HepG2 (cell line): ENCODE data around the gene ESYT2. TPM values are rescaled to one million over a fixed set of nuclear protein-coding genes. Genes with fewer than 3 reads are reported as not detected.

ENCODE experiments used
- ATAC-seq: fragments of 200-7000 bp; cut with Tn5 transposase; 3 replicates; pipeline ENCODE4 v1.9.1; 2020; ENCODE audit warnings: mild to moderate bottlenecking, moderate library complexity
- BruUV-seq: library from RNA; stranded (reverse); fragments of 400-500 nt; replicated peaks from 2 replicates; lab custom pipeline; 2021; lab: Mats Ljungman, UMichigan
- CTCF ChIA-PET: fragments of 300-600 bp; formaldehyde crosslinking; extraction: SDS; loops from one replicate; lab custom pipeline; 2021; ENCODE audit warnings: low total read pairs, inconsistent platforms, low intra/inter-chr PET ratio; lab: Yijun Ruan, JAX
- POLR2A ChIA-PET: fragments of 350-600 bp; sonication (Branson Sonifier 250); formaldehyde crosslinking; loops from one replicate; lab custom pipeline; 2020; ENCODE audit warnings: antibody characterized with exemption, inconsistent platforms; lab: Yijun Ruan, JAX
- DNase-seq: peaks from one replicate; pipeline ENCODE4 v3.0.0-alpha.2; 2015; ENCODE audit warnings: low spot score
- FAIRE-seq: peaks from 3 replicates; lab custom pipeline; 2011; peaks lifted over from hg19 to GRCh38; lab: Jason Lieb, UNC
- H2AFZ ChIP-seq: one replicate; pipeline ENCODE4 v1.6.1; 2011; ENCODE audit warnings: low read length, inconsistent platforms
- H3K27ac ChIP-seq: fragments of 300-600 bp; 3 replicates; pipeline ENCODE4 v1.8.0; 2011; ENCODE audit warnings: mixed run types, mild to moderate bottlenecking, mixed read lengths, low read length, inconsistent platforms; ENCODE audit not compliant: insufficient read depth; ENCODE audit errors: extremely low read length
- H3K27me3 ChIP-seq, 2 experiments: fragments of 200-600 bp in 1 of 2; 2 replicates in 1 of 2; 3 replicates in 1 of 2; pipeline versions ENCODE4 v1.6.0 to v1.8.0; 2011; ENCODE audit warnings: low read length in 2 of 2, mild to moderate bottlenecking in 2 of 2, moderate library complexity in 2 of 2, inconsistent platforms in 1 of 2; ENCODE audit not compliant: insufficient read depth in 2 of 2, control insufficient read depth in 1 of 2
- H3K36me3 ChIP-seq, 2 experiments: fragments of 200-600 bp in 1 of 2; replicated peaks in 1 of 2; 2 replicates in 1 of 2; 3 replicates in 1 of 2; pipeline versions ENCODE4 v1.5.1 to v1.8.0; 2011; ENCODE audit warnings: low read length in 2 of 2, inconsistent platforms in 1 of 2; ENCODE audit not compliant: insufficient read depth in 2 of 2, control insufficient read depth in 1 of 2
- H3K4me1 ChIP-seq: 2 replicates; pipeline ENCODE4 v1.5.1; 2012; ENCODE audit warnings: low read length, inconsistent platforms; ENCODE audit not compliant: insufficient read depth
- H3K4me2 ChIP-seq: 2 replicates; pipeline ENCODE4 v1.6.0; 2011; ENCODE audit warnings: low read depth, low read length, inconsistent platforms
- H3K4me3 ChIP-seq, 3 experiments: fragments of 200-600 bp in 1 of 3; sonication (generic), shearing (Covaris generic) in 1 of 3; replicated peaks in 1 of 3; 2 replicates each; pipeline ENCODE4 v1.5.1; 2011 to 2016; ENCODE audit warnings: low read length in 3 of 3, inconsistent platforms in 2 of 3, low read depth in 2 of 3, mild to moderate bottlenecking in 2 of 3, control low read depth in 1 of 3, mixed read lengths in 1 of 3; ENCODE audit not compliant: insufficient read depth in 1 of 3
- H3K79me2 ChIP-seq: one replicate; pipeline ENCODE4 v1.6.1; 2011; ENCODE audit warnings: low read length, inconsistent platforms; ENCODE audit not compliant: insufficient read depth
- H3K9ac ChIP-seq: 2 replicates; pipeline ENCODE4 v1.6.0; 2011; ENCODE audit warnings: mild to moderate bottlenecking, low read depth, low read length, inconsistent platforms; ENCODE audit not compliant: insufficient read depth
- H3K9me3 ChIP-seq: 2 replicates; pipeline ENCODE4 v1.5.1; 2012; ENCODE audit warnings: mild to moderate bottlenecking, low read length
- H4K20me1 ChIP-seq: 2 replicates; pipeline ENCODE4 v1.6.0; 2011; ENCODE audit warnings: inconsistent platforms, mild to moderate bottlenecking, low read length, moderate library complexity; ENCODE audit not compliant: insufficient read depth
- BORCS8-MEF2B ChIP-seq: sonication (generic); formaldehyde crosslinking; IDR thresholded peaks from 2 replicates; pipeline ENCODE4 v1.8.0; 2022; ENCODE audit warnings: mild to moderate bottlenecking, missing genetic modification reagents
- DNMT3B ChIP-seq: conservative IDR thresholded peaks from 2 replicates; pipeline ENCODE4 v1.6.1; 2016; ENCODE audit warnings: missing biosample characterization, control low read depth
- DR1 ChIP-seq: sonication (generic); formaldehyde crosslinking; IDR thresholded peaks from 2 replicates; pipeline ENCODE4 v1.8.0; 2021; ENCODE audit warnings: mild to moderate bottlenecking, missing genetic modification reagents, inconsistent platforms
- ISL2 ChIP-seq: sonication (generic); formaldehyde crosslinking; IDR thresholded peaks from 2 replicates; pipeline ENCODE4 v1.5.0; 2020; ENCODE audit warnings: missing genetic modification reagents
- NFIC ChIP-seq: IDR thresholded peaks from 2 replicates; pipeline ENCODE4 v1.6.1; 2012; ENCODE audit warnings: mild to moderate bottlenecking, low read length, inconsistent platforms
- NR2C2 ChIP-seq: sonication (generic); formaldehyde crosslinking; IDR thresholded peaks from 2 replicates; pipeline ENCODE4 v1.4.0; 2020; ENCODE audit warnings: missing genetic modification reagents, mild to moderate bottlenecking, moderate library complexity, borderline replicate concordance
- WIZ ChIP-seq: sonication (generic); formaldehyde crosslinking; IDR thresholded peaks from 2 replicates; pipeline ENCODE4 v1.5.1; 2020; ENCODE audit warnings: mild to moderate bottlenecking, missing genetic modification reagents
- ZFP90 ChIP-seq: sonication (generic); formaldehyde crosslinking; IDR thresholded peaks from 2 replicates; pipeline ENCODE4 v1.8.0; 2022; ENCODE audit warnings: missing genetic modification reagents, mild to moderate bottlenecking, inconsistent platforms, borderline replicate concordance
- ZNF33B ChIP-seq: sonication (generic); formaldehyde crosslinking; IDR thresholded peaks from 2 replicates; pipeline ENCODE4 v1.5.1; 2020; ENCODE audit warnings: mild to moderate bottlenecking, missing genetic modification reagents
- ZNF557 ChIP-seq: sonication (generic); formaldehyde crosslinking; IDR thresholded peaks from 2 replicates; pipeline ENCODE4 v1.4.0; 2020; ENCODE audit warnings: missing genetic modification reagents
- ZNF709 ChIP-seq: sonication (generic); formaldehyde crosslinking; IDR thresholded peaks from 2 replicates; pipeline ENCODE4 v1.5.0; 2020; ENCODE audit warnings: mild to moderate bottlenecking, missing genetic modification reagents
- WGBS: methylation state at CpG from one replicate; pipeline ENCODE4 v1.1.6; 2017; ENCODE audit warnings: low lambda C conversion rate; 5-methylcytosine and 5-hydroxymethylcytosine counted together
- in situ Hi-C: cut with HindIII; loops from 2 replicates; pipeline ENCODE4 v1.10.0; 2017; ENCODE audit warnings: low pct_unique_long_range_greater_than_20kb; ENCODE audit not compliant: extremely low pct_ligation_motif_present
- intact Hi-C: fragments of 100-400 bp; cut with micrococcal nuclease; formaldehyde crosslinking; loops from one replicate; pipeline ENCODE4 v1.10.0; 2022; ENCODE audit not compliant: unreplicated experiment
- polyA plus RNA-seq, 8 experiments: library from polyadenylated mRNA; depleted of rRNA in 3 of 8; stranded (reverse) in 7 of 8; unstranded in 1 of 8; fragments of >200 nt; fragmentation: Illumina TruSeq in 4 of 8; extraction: Trizol in 4 of 8; gene quantifications; 2 replicates each; pipeline versions ENCODE4 v1.2.1 to v1.2.3, GENCODE V29; 2011 to 2016; ENCODE audit warnings: low read depth in 4 of 8, missing spikeins in 1 of 8, mixed read lengths in 1 of 8; ENCODE audit not compliant: insufficient read depth in 1 of 8
- total RNA-seq, 5 experiments: library from RNA; depleted of rRNA; stranded (reverse); fragments of >200 nt; fragmentation: Illumina TruSeq; extraction: Trizol; gene quantifications; 2 replicates each; pipeline ENCODE4 v1.2.3, GENCODE V29; 2016; ENCODE audit warnings: low read depth in 1 of 5
- TF ChIP-seq, protein P1 (sequence below): IDR thresholded peaks from 2 replicates; pipeline ENCODE4 v1.6.1; 2012; ENCODE audit warnings: inconsistent platforms
- TF ChIP-seq, protein P2 (sequence below): sonication (generic); formaldehyde crosslinking; IDR thresholded peaks from 2 replicates; pipeline ENCODE4 v1.5.0; 2020; ENCODE audit warnings: mild to moderate bottlenecking, missing genetic modification reagents, borderline replicate concordance

ESYT2 gene
- total and polyA plus RNA-seq, 2 of the 13 experiments (the other 11 are each of a cell fraction or from before 2014, with no cell fraction given): 28.5 to 37.3 TPM

DNA sequence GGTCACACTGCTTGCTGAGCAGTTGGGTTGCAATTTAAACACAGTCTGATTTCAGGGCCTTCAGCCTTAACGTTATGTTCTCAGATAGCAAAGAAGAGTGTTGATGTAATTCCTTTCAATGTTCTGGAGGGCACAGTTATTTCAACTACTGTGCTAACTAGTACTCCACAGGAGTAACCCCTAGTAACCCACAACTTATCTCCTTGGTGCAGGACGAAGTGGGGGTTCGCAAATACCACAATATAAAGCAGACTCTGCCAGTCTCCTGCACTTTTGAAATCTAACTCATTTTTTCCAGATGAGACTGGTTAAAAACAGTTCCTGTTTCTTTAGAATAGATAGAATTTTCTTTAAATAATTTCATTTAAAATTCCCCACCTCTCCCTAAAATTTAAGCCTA is 77.6 kb downstream of the ESYT2 start:
- Histone ChIP-seq H3K4me1 (no peaks in the 10 kb centered on the region), H3K4me2 (no peak overlapping the region), H3K27me3 (no peaks in the 10 kb centered on the region), H3K79me2 (no peaks in the 10 kb centered on the region)
- intact Hi-C loops: no loop called here
- ATAC-seq: no peak
- POLR2A ChIA-PET: no interaction called here
- TF ChIP-seq, protein P1, sequence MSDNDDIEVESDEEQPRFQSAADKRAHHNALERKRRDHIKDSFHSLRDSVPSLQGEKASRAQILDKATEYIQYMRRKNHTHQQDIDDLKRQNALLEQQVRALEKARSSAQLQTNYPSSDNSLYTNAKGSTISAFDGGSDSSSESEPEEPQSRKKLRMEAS: no peak
- TF ChIP-seq, protein P2, sequence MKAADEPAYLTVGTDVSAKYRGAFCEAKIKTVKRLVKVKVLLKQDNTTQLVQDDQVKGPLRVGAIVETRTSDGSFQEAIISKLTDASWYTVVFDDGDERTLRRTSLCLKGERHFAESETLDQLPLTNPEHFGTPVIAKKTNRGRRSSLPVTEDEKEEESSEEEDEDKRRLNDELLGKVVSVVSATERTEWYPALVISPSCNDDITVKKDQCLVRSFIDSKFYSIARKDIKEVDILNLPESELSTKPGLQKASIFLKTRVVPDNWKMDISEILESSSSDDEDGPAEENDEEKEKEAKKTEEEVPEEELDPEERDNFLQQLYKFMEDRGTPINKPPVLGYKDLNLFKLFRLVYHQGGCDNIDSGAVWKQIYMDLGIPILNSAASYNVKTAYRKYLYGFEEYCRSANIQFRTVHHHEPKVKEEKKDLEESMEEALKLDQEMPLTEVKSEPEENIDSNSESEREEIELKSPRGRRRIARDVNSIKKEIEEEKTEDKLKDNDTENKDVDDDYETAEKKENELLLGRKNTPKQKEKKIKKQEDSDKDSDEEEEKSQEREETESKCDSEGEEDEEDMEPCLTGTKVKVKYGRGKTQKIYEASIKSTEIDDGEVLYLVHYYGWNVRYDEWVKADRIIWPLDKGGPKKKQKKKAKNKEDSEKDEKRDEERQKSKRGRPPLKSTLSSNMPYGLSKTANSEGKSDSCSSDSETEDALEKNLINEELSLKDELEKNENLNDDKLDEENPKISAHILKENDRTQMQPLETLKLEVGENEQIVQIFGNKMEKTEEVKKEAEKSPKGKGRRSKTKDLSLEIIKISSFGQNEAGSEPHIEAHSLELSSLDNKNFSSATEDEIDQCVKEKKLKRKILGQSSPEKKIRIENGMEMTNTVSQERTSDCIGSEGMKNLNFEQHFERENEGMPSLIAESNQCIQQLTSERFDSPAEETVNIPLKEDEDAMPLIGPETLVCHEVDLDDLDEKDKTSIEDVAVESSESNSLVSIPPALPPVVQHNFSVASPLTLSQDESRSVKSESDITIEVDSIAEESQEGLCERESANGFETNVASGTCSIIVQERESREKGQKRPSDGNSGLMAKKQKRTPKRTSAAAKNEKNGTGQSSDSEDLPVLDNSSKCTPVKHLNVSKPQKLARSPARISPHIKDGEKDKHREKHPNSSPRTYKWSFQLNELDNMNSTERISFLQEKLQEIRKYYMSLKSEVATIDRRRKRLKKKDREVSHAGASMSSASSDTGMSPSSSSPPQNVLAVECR (CRISPR knock-in tag): no peak
- TF ChIP-seq DNMT3B (CRISPR knock-in tag): no peak
- no peak for TF ChIP-seq ZNF33B (CRISPR knock-in tag)
- TF ChIP-seq WIZ (CRISPR knock-in tag): no peak
- no peak for TF ChIP-seq ZNF709 (CRISPR knock-in tag)
- TF ChIP-seq ZFP90: no peak
- TF ChIP-seq ZNF557 (CRISPR knock-in tag): no peak
- TF ChIP-seq BORCS8-MEF2B (CRISPR knock-in tag): no peak
- TF ChIP-seq ISL2 (CRISPR knock-in tag): no peak
- no peak for TF ChIP-seq NFIC
- TF ChIP-seq DR1 (CRISPR knock-in tag): no peak
- TF ChIP-seq NR2C2: no peak
- TF ChIP-seq, all 625 proteins: peak for 0
- Histone ChIP-seq H3K27ac (no peak overlapping the region), H3K36me3 (peaks cover 8 to 35% of the 10 kb centered on the region in 2 experiments; a peak in 4 of 5 replicates), H3K9me3 (no peaks in the 10 kb centered on the region), H3K9ac (no peak overlapping the region), H2AFZ (no peak overlapping the region), H4K20me1 (no peaks in the 10 kb centered on the region), H3K4me3 (no peak overlapping the region)
- CTCF ChIA-PET: no interaction called here
- DNase-seq (no peak), FAIRE-seq (no peak)
- in situ Hi-C loops: no loop called here
- 98% methylated on average over 3 of the region's 3 CpGs for WGBS
- no TSS peak for BruUV-seq
